GM12878 (cell line): Measurements from ENCODE around the gene S100A16. TPM values are rescaled to one million over a fixed set of nuclear protein-coding genes. Genes with fewer than 3 reads are reported as not detected.

ENCODE experiments used
- ATAC-seq: fragments of 200-7000 bp; cut with Tn5 transposase; 3 replicates; pipeline ENCODE4 v1.9.1; 2020; ENCODE audit warnings: mild to moderate bottlenecking, moderate library complexity
- BruUV-seq: library from RNA; stranded (reverse); fragments of 400-500 nt; replicated peaks from 2 replicates; lab custom pipeline; 2021; lab: Mats Ljungman, UMichigan
- CTCF ChIA-PET: fragments of 300-600 bp; sonication (Branson Sonifier 250); formaldehyde crosslinking; extraction: SDS; loops from one replicate; lab custom pipeline; 2021; ENCODE audit warnings: inconsistent platforms; lab: Yijun Ruan, JAX
- POLR2A ChIA-PET: fragments of 350-600 bp; formaldehyde crosslinking; extraction: SDS; loops from one replicate; lab custom pipeline; 2021; ENCODE audit warnings: inconsistent platforms; lab: Charles Lee
- RAD21 ChIA-PET: fragments of 300-600 bp; sonication (Branson Sonifier 250); formaldehyde crosslinking; loops from one replicate; lab custom pipeline; 2023; ENCODE audit warnings: antibody characterized with exemption; ENCODE audit not compliant: unreplicated experiment; lab: Charles Lee
- SMC1A ChIA-PET: fragments of 300-600 bp; sonication (Branson Sonifier 250); formaldehyde crosslinking; loops from one replicate; lab custom pipeline; 2023; ENCODE audit not compliant: unreplicated experiment, uncharacterized antibody; lab: Charles Lee
- DNase-seq: peaks from one replicate; pipeline ENCODE4 v3.0.0-alpha.2; 2011; ENCODE audit warnings: low read depth, low spot score
- FAIRE-seq: peaks from 3 replicates; lab custom pipeline; 2011; peaks lifted over from hg19 to GRCh38; lab: Jason Lieb, UNC
- H2AFZ ChIP-seq: 2 replicates; pipeline ENCODE4 v1.6.0; 2011; ENCODE audit warnings: low read depth, low read length, control low read depth; ENCODE audit not compliant: control insufficient read depth
- H3K27ac ChIP-seq: 2 replicates; pipeline ENCODE4 v1.5.1; 2011; ENCODE audit warnings: control low read depth; ENCODE audit not compliant: control insufficient read depth, insufficient read depth
- H3K27me3 ChIP-seq, 2 experiments: replicated peaks in 1 of 2; 2 replicates each; pipeline versions ENCODE4 v1.6.0 to v1.6.1; 2011; ENCODE audit warnings: low read length in 1 of 2; ENCODE audit not compliant: control insufficient read depth in 2 of 2, insufficient read depth in 2 of 2
- H3K36me3 ChIP-seq, 2 experiments: 2 replicates each; pipeline ENCODE4 v1.5.1; 2011; ENCODE audit warnings: low read length in 1 of 2; ENCODE audit not compliant: control insufficient read depth in 2 of 2, insufficient read depth in 2 of 2
- H3K4me1 ChIP-seq: 2 replicates; pipeline ENCODE4 v1.6.1; 2011; ENCODE audit warnings: mild to moderate bottlenecking, low read length, moderate library complexity, mixed read lengths; ENCODE audit not compliant: control insufficient read depth, insufficient read depth
- H3K4me2 ChIP-seq: 2 replicates; pipeline ENCODE4 v1.6.0; 2011; ENCODE audit warnings: control low read depth; ENCODE audit not compliant: control insufficient read depth, insufficient read depth
- H3K4me3 ChIP-seq: fragments of 200-600 bp; sonication (generic); 2 replicates; pipeline ENCODE4 v1.5.1; 2016
- H3K79me2 ChIP-seq: 2 replicates; pipeline ENCODE4 v1.6.0; 2011; ENCODE audit warnings: low read length; ENCODE audit not compliant: control insufficient read depth, insufficient read depth
- H3K9ac ChIP-seq: 2 replicates; pipeline ENCODE4 v1.8.0; 2011; ENCODE audit warnings: low read length, control low read depth, mixed read lengths; ENCODE audit not compliant: control insufficient read depth, insufficient read depth
- H3K9me3 ChIP-seq: replicated peaks from 3 replicates; pipeline ENCODE4 v1.5.1; 2011; ENCODE audit warnings: mild to moderate bottlenecking, low read length; ENCODE audit not compliant: control insufficient read depth, insufficient read depth
- H4K20me1 ChIP-seq: 2 replicates; pipeline ENCODE4 v1.6.0; 2011; ENCODE audit not compliant: control insufficient read depth, insufficient read depth
- ETV6 ChIP-seq, 2 experiments: fragments of 450-650 bp in 1 of 2; IDR thresholded peaks in 1 of 2; conservative IDR thresholded peaks in 1 of 2; 2 replicates each; pipeline ENCODE4 v1.6.1; 2014; ENCODE audit warnings: antibody characterized with exemption in 1 of 2, borderline replicate concordance in 1 of 2, low read depth in 1 of 2, mild to moderate bottlenecking in 1 of 2, moderate library complexity in 1 of 2
- FOS ChIP-seq: IDR thresholded peaks from 3 replicates; pipeline ENCODE4 v1.6.1; 2011; ENCODE audit warnings: borderline replicate concordance; ENCODE audit not compliant: insufficient read length; ENCODE audit errors: extremely low read depth
- MTA3 ChIP-seq: IDR thresholded peaks from 2 replicates; pipeline ENCODE4 v1.6.1; 2012; ENCODE audit warnings: low read length, inconsistent platforms, borderline replicate concordance
- MXI1 ChIP-seq: fragments of 150-350 bp; IDR thresholded peaks from 2 replicates; pipeline ENCODE4 v1.6.1; 2011; ENCODE audit warnings: low read depth, mild to moderate bottlenecking, inconsistent platforms, low read length, improper control_type of control experiment
- NR2C2 ChIP-seq: IDR thresholded peaks from 2 replicates; pipeline ENCODE4 v1.6.1; 2011; ENCODE audit warnings: borderline replicate concordance, low read depth; ENCODE audit not compliant: control insufficient read depth, insufficient read length
- POU2F2 ChIP-seq: IDR thresholded peaks from 3 replicates; pipeline ENCODE4 v1.6.1; 2011; ENCODE audit warnings: low read depth, mild to moderate bottlenecking, low read length, borderline replicate concordance
- SMAD1 ChIP-seq: fragments of 450-650 bp; IDR thresholded peaks from 2 replicates; pipeline ENCODE4 v1.6.1; 2018; ENCODE audit warnings: mild to moderate bottlenecking, low read depth; ENCODE audit not compliant: partially characterized antibody
- WGBS: methylation state at CpG from one replicate; pipeline ENCODE4 v1.1.6; 2016; ENCODE audit warnings: low lambda C conversion rate; ENCODE audit not compliant: insufficient replicate concordance, insufficient coverage; ENCODE audit errors: missing lambda C conversion rate; 5-methylcytosine and 5-hydroxymethylcytosine counted together
- in situ Hi-C: fragments of 300-500 bp; cut with MboI; formaldehyde crosslinking; loops from 9 replicates; pipeline ENCODE4 v1.14.3; 2018; ENCODE audit warnings: mixed read lengths
- intact Hi-C: fragments of 100-400 bp; cut with micrococcal nuclease; formaldehyde crosslinking; loops from one replicate; pipeline ENCODE4 v1.14.2; 2022; ENCODE audit not compliant: unreplicated experiment
- polyA plus RNA-seq, 11 experiments: library from polyadenylated mRNA; depleted of rRNA in 4 of 11; unstranded in 6 of 11; stranded (reverse) in 5 of 11; fragments of >200 nt; fragmentation: Nextera tagmentation in 4 of 11; fragmentation: Illumina TruSeq in 1 of 11; extraction: Ambion mirVana in 4 of 11; extraction: Trizol in 1 of 11; gene quantifications; 1 replicate in 1 of 11; 2 replicates in 10 of 11; pipeline versions ENCODE4 v1.2.1 to v1.2.3, GENCODE V29; 2011 to 2016; ENCODE audit warnings: inconsistent platforms in 2 of 11, missing spikeins in 2 of 11, low read depth in 1 of 11
- total RNA-seq, 4 experiments: library from RNA; depleted of rRNA in 3 of 4; stranded (reverse); fragments of >200 nt in 3 of 4; fragmentation: Illumina TruSeq in 1 of 4; extraction: Trizol in 1 of 4; gene quantifications; 2 replicates each; pipeline versions ENCODE4 v1.2.1 to v1.2.3, GENCODE V29; 2013 to 2021

The S100A16 gene
- total and polyA plus RNA-seq, 10 of the 15 experiments (the other 5 are each of a cell fraction or from before 2014, with no cell fraction given): 0.14 to 0.51 (median 0.25) TPM; not detected in 6

DNA sequence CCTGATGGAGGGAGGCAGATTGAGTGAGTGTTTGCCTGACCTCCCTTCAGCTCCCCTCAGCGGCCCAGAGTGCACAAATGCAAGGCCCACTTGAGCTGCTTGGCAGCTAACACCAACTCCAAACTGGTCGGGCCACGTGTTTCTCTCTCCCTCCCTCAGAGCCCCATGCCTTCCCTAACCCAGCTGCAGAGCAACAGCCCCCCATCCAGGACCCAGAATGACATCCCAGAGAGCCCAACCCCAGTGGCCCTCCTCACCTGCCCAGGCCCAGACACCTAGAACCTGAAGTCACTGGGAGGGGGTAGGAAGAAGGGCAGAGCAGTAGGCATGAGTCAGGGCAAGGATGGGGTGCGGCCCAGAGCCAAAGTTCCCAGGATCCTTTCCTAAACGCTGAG, 4.0 kb upstream of the S100A16 start:
- H3K9me3 ChIP-seq: no peaks in the 10 kb centered on the region
- no peaks in the 10 kb centered on the region for H4K20me1 ChIP-seq
- peak overlapping the region; percentile 48 for H2AFZ ChIP-seq
- ATAC-seq (no peak), DNase-seq (no peak), FAIRE-seq (peak; percentile 27)
- CTCF ChIA-PET: interaction anchor here (1.0 to 7.8 kb wide), 11 partner anchors 11 to 106 kb away, joined by 3 to 106 read pairs (median 11); partner anchors contain the start of genes CHTOP, S100A1, S100A13 and S100A6
- no peaks in the 10 kb centered on the region for H3K36me3 ChIP-seq
- H3K4me3 ChIP-seq: no peak overlapping the region
- 70% methylated on average over 5 of the region's 5 CpGs for WGBS
- intact Hi-C loops: loop anchor here (1.0 to 2.0 kb wide), 2 partner anchors 45 to 106 kb away; no protein-coding TSS in a partner anchor
- no peaks in the 10 kb centered on the region for H3K27me3 ChIP-seq
- no peak overlapping the region for H3K27ac ChIP-seq
- H3K4me1 ChIP-seq: peaks cover 14% of the 10 kb centered on the region
- SMC1A ChIA-PET: interaction anchor here (0.7 to 5.0 kb wide), 8 partner anchors 10 to 106 kb away, joined by 3 to 36 read pairs (median 6); partner anchors contain the start of gene S100A1
- TF ChIP-seq ETV6 (conservative IDR thresholded peaks at IDR 0.05 in 1 of 2, IDR thresholded peaks at IDR 0.05 in 1 of 2; ENCODE audit: borderline replicate concordance in 1 of 2, low read depth in 1 of 2): no peak
- no peak for TF ChIP-seq MXI1
- no peak for TF ChIP-seq MTA3
- no peak for TF ChIP-seq NR2C2
- no peak for TF ChIP-seq SMAD1
- no peak for TF ChIP-seq FOS
- TF ChIP-seq POU2F2: no peak
- POLR2A ChIA-PET: interaction anchor here (1.3 kb wide), 1 partner anchor 17 kb away, joined by 5 read pairs; the partner anchor contains the start of gene CHTOP
- no peak overlapping the region for H3K4me2 ChIP-seq
- no TSS peak for BruUV-seq
- H3K9ac ChIP-seq: no peak overlapping the region
- H3K79me2 ChIP-seq: no peaks in the 10 kb centered on the region
- RAD21 ChIA-PET: interaction anchor here (1.0 to 6.2 kb wide), 7 partner anchors 10 to 85 kb away, joined by 4 to 60 read pairs (median 9); partner anchors contain the start of genes CHTOP and S100A13
- in situ Hi-C loops: no loop called here
